Measurements from ENCODE around the gene ATP5IF1.

ATP5IF1 gene

DNA sequence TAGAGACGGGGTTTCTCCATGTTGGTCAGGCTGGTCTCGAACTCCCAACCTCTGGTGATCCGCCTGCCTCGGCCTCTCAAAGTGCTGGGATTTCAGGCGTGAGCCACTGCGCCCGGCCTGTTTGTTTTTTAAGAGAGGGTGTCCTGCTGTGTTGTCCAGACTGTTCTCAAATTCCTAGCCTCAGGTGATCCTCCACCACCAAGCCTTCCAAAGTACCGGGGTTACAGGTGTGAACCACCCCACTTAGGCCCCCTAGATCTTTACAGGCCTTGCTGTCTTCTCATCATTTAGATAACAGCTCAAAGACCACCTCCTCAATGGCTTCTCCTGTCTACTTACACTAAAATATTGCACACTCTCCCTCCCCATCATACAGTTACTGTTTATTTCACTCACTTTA, 29.7 kb downstream of the ATP5IF1 start:
- H3F3A ChIP-seq (ENCODE audit: low read depth), result no peaks in the 10 kb centered on the region
- H3K9ac ChIP-seq (ENCODE audit: low read depth, low read length, poor library complexity, severe bottlenecking), result no peak overlapping the region
- H4K20me1 ChIP-seq (ENCODE audit: insufficient read depth, low read length, poor library complexity, severe bottlenecking), result peaks cover 5% of the 10 kb centered on the region
- H3K36me3 ChIP-seq (ENCODE audit: insufficient read depth, low read length), result no peaks in the 10 kb centered on the region
- peaks cover 4% of the 10 kb centered on the region; the same call in 1 of the 2 replicates for H3K79me2 ChIP-seq (ENCODE audit: insufficient read depth, low read length)
- H3K4me3 ChIP-seq (ENCODE audit: low read length, poor library complexity, severe bottlenecking), result no peak overlapping the region
- H3K9me2 ChIP-seq (replicated peaks; ENCODE audit: low read depth, low read length), result no peaks in the 10 kb centered on the region
- no peak for TF ChIP-seq EZH2phosphoT487 (IDR thresholded peaks at IDR 0.05; ENCODE audit: borderline replicate concordance)
- TF ChIP-seq, protein P1, sequence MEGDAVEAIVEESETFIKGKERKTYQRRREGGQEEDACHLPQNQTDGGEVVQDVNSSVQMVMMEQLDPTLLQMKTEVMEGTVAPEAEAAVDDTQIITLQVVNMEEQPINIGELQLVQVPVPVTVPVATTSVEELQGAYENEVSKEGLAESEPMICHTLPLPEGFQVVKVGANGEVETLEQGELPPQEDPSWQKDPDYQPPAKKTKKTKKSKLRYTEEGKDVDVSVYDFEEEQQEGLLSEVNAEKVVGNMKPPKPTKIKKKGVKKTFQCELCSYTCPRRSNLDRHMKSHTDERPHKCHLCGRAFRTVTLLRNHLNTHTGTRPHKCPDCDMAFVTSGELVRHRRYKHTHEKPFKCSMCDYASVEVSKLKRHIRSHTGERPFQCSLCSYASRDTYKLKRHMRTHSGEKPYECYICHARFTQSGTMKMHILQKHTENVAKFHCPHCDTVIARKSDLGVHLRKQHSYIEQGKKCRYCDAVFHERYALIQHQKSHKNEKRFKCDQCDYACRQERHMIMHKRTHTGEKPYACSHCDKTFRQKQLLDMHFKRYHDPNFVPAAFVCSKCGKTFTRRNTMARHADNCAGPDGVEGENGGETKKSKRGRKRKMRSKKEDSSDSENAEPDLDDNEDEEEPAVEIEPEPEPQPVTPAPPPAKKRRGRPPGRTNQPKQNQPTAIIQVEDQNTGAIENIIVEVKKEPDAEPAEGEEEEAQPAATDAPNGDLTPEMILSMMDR (conservative IDR thresholded peaks at IDR 0.05; ENCODE audit: low read length), result no peak
- no peak overlapping the region for H2AFZ ChIP-seq (ENCODE audit: low read length)
- H3K4me2 ChIP-seq (ENCODE audit: low read depth, low read length, poor library complexity, severe bottlenecking), result no peak overlapping the region
- no peaks in the 10 kb centered on the region for H3K9me3 ChIP-seq (ENCODE audit: insufficient read depth, low read depth, low read length)
- peaks cover 7% of the 10 kb centered on the region for H3K4me1 ChIP-seq (ENCODE audit: insufficient read depth, low read length, poor library complexity, severe bottlenecking)
- H3K27me3 ChIP-seq (ENCODE audit: insufficient read depth, low read length, poor library complexity, severe bottlenecking), result no peaks in the 10 kb centered on the region

DNA sequence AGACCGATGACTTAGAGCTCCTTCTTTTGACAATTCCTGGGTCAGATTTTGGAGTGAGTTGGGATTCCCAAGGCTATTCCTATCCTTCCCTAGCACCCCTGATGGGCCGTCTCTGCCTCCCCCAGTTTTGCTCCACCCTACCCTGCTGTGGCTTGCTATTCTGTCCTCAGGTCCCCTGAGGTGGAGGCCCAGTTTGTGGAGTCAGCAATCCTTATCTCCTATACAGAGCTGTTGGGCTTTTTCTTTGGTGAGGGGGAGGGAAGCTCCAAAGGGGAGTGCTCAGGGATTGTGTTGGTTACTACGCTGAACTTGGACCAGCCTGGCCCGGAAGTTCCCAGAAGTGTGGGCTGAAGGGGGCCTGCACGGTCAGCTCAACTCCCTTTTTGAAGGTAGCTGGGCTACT, 31.0 kb downstream of the ATP5IF1 start:
- Histone ChIP-seq H3F3A (ENCODE audit: low read depth) (no peaks in the 10 kb centered on the region), H3K27me3 (ENCODE audit: insufficient read depth, low read length, poor library complexity, severe bottlenecking) (no peaks in the 10 kb centered on the region), H3K9ac (ENCODE audit: low read depth, low read length, poor library complexity, severe bottlenecking) (no peak overlapping the region), H3K36me3 (ENCODE audit: insufficient read depth, low read length) (no peaks in the 10 kb centered on the region), H2AFZ (ENCODE audit: low read length) (no peak overlapping the region), H4K20me1 (ENCODE audit: insufficient read depth, low read length, poor library complexity, severe bottlenecking) (no peaks in the 10 kb centered on the region), H3K79me2 (ENCODE audit: insufficient read depth, low read length) (no peaks in the 10 kb centered on the region), H3K9me2 (replicated peaks; ENCODE audit: low read depth, low read length) (no peaks in the 10 kb centered on the region), H3K9me3 (ENCODE audit: insufficient read depth, low read depth, low read length) (no peaks in the 10 kb centered on the region), H3K4me1 (ENCODE audit: insufficient read depth, low read length, poor library complexity, severe bottlenecking) (no peaks in the 10 kb centered on the region), H3K4me3 (ENCODE audit: low read length, poor library complexity, severe bottlenecking) (no peak overlapping the region), H3K4me2 (ENCODE audit: low read depth, low read length, poor library complexity, severe bottlenecking) (no peak overlapping the region)
- no peak for TF ChIP-seq EZH2phosphoT487 (IDR thresholded peaks at IDR 0.05; ENCODE audit: borderline replicate concordance)

DNA sequence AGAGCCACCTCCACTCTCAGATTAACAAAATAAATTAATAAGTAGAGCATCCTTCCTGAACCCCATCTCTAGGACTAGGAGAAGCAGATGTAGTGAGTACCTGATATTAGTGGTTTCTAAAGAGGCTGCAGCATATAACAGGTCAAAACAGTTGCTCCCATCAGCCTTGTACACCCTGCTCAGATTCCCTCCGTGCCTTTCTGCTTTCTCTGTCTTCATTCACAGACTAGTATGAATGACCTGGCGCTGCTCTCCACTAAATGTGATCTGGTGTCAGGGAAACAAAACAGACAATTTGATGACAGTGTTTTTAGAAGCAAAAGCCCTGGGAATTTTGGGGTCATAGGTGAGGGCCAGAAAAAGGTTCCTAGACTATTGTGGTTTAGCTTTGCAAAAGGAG, 31.7 kb downstream of the ATP5IF1 start:
- no peak overlapping the region for H2AFZ ChIP-seq (ENCODE audit: low read length)
- H3K79me2 ChIP-seq (ENCODE audit: insufficient read depth, low read length), result no peaks in the 10 kb centered on the region
- no peaks in the 10 kb centered on the region for H3K27me3 ChIP-seq (ENCODE audit: insufficient read depth, low read length, poor library complexity, severe bottlenecking)
- no peaks in the 10 kb centered on the region for H3K4me1 ChIP-seq (ENCODE audit: insufficient read depth, low read length, poor library complexity, severe bottlenecking)
- H3K9ac ChIP-seq (ENCODE audit: low read depth, low read length, poor library complexity, severe bottlenecking), result no peak overlapping the region
- H3K9me2 ChIP-seq (replicated peaks; ENCODE audit: low read depth, low read length), result no peaks in the 10 kb centered on the region
- no peaks in the 10 kb centered on the region for H3F3A ChIP-seq (ENCODE audit: low read depth)
- TF ChIP-seq EZH2phosphoT487 (IDR thresholded peaks at IDR 0.05; ENCODE audit: borderline replicate concordance), result no peak
- TF ChIP-seq, protein P1 (conservative IDR thresholded peaks at IDR 0.05; ENCODE audit: low read length), result no peak
- H3K9me3 ChIP-seq (ENCODE audit: insufficient read depth, low read depth, low read length), result no peaks in the 10 kb centered on the region
- no peak overlapping the region for H3K4me3 ChIP-seq (ENCODE audit: low read length, poor library complexity, severe bottlenecking)
- H3K36me3 ChIP-seq (ENCODE audit: insufficient read depth, low read length), result no peaks in the 10 kb centered on the region; the same call in 1 of the 2 replicates
- no peaks in the 10 kb centered on the region for H4K20me1 ChIP-seq (ENCODE audit: insufficient read depth, low read length, poor library complexity, severe bottlenecking)
- no peak overlapping the region for H3K4me2 ChIP-seq (ENCODE audit: low read depth, low read length, poor library complexity, severe bottlenecking)

DNA sequence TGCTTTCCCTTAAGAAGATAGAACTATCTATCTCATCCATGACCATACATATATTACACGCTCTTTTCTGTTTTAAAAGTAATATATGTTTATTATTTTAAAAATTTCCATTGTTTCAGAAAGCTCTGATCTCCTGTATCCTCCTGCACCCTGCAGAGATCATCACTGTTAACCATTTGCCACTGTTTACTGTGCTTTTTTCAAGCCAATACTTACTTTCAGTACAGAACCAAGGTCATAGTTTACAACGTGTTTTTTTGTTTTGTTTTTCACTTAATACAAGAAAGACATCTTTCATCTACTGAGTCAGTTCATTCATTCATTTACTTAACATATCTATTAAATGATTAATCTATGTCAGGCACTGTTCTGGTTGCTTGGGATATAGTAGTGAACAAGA, 33.6 kb downstream of the ATP5IF1 start:
- no peaks in the 10 kb centered on the region for H3K79me2 ChIP-seq (ENCODE audit: insufficient read depth, low read length)
- no peaks in the 10 kb centered on the region for H3K9me3 ChIP-seq (ENCODE audit: insufficient read depth, low read depth, low read length)
- H3K4me3 ChIP-seq (ENCODE audit: low read length, poor library complexity, severe bottlenecking), result no peak overlapping the region
- peaks cover 3% of the 10 kb centered on the region; the same call in 1 of the 2 replicates for H3K36me3 ChIP-seq (ENCODE audit: insufficient read depth, low read length)
- no peaks in the 10 kb centered on the region for H3K27me3 ChIP-seq (ENCODE audit: insufficient read depth, low read length, poor library complexity, severe bottlenecking)
- no peak overlapping the region for H3K9ac ChIP-seq (ENCODE audit: low read depth, low read length, poor library complexity, severe bottlenecking)
- no peaks in the 10 kb centered on the region for H3K4me1 ChIP-seq (ENCODE audit: insufficient read depth, low read length, poor library complexity, severe bottlenecking)
- no peaks in the 10 kb centered on the region for H4K20me1 ChIP-seq (ENCODE audit: insufficient read depth, low read length, poor library complexity, severe bottlenecking)
- no peak overlapping the region for H3K4me2 ChIP-seq (ENCODE audit: low read depth, low read length, poor library complexity, severe bottlenecking)
- no peak overlapping the region for H2AFZ ChIP-seq (ENCODE audit: low read length)
- no peaks in the 10 kb centered on the region for H3K9me2 ChIP-seq (replicated peaks; ENCODE audit: low read depth, low read length)
- no peak for TF ChIP-seq EZH2phosphoT487 (IDR thresholded peaks at IDR 0.05; ENCODE audit: borderline replicate concordance)
- TF ChIP-seq, protein P1 (conservative IDR thresholded peaks at IDR 0.05; ENCODE audit: low read length), result no peak
- no peaks in the 10 kb centered on the region for H3F3A ChIP-seq (ENCODE audit: low read depth)
